ENCODE measurements around the gene ANKRD28. TPM values are rescaled to one million over a fixed set of nuclear protein-coding genes. Genes with fewer than 3 reads are reported as not detected.

The ANKRD28 gene
- total and polyA plus RNA-seq, 2 experiments from 2014 or later, result 15.2 to 61.3 TPM

GRCh38 chr3:15667484-15667883 is 130.3 kb downstream of the ANKRD28 start (continued):
- TF ChIP-seq EZH2 (IDR thresholded peaks at IDR 0.05; ENCODE audit: low read depth, unreplicated experiment) (no peak), EZH2phosphoT487 (IDR thresholded peaks at IDR 0.05; ENCODE audit: unreplicated experiment) (no peak)
- TF ChIP-seq, protein P1, sequence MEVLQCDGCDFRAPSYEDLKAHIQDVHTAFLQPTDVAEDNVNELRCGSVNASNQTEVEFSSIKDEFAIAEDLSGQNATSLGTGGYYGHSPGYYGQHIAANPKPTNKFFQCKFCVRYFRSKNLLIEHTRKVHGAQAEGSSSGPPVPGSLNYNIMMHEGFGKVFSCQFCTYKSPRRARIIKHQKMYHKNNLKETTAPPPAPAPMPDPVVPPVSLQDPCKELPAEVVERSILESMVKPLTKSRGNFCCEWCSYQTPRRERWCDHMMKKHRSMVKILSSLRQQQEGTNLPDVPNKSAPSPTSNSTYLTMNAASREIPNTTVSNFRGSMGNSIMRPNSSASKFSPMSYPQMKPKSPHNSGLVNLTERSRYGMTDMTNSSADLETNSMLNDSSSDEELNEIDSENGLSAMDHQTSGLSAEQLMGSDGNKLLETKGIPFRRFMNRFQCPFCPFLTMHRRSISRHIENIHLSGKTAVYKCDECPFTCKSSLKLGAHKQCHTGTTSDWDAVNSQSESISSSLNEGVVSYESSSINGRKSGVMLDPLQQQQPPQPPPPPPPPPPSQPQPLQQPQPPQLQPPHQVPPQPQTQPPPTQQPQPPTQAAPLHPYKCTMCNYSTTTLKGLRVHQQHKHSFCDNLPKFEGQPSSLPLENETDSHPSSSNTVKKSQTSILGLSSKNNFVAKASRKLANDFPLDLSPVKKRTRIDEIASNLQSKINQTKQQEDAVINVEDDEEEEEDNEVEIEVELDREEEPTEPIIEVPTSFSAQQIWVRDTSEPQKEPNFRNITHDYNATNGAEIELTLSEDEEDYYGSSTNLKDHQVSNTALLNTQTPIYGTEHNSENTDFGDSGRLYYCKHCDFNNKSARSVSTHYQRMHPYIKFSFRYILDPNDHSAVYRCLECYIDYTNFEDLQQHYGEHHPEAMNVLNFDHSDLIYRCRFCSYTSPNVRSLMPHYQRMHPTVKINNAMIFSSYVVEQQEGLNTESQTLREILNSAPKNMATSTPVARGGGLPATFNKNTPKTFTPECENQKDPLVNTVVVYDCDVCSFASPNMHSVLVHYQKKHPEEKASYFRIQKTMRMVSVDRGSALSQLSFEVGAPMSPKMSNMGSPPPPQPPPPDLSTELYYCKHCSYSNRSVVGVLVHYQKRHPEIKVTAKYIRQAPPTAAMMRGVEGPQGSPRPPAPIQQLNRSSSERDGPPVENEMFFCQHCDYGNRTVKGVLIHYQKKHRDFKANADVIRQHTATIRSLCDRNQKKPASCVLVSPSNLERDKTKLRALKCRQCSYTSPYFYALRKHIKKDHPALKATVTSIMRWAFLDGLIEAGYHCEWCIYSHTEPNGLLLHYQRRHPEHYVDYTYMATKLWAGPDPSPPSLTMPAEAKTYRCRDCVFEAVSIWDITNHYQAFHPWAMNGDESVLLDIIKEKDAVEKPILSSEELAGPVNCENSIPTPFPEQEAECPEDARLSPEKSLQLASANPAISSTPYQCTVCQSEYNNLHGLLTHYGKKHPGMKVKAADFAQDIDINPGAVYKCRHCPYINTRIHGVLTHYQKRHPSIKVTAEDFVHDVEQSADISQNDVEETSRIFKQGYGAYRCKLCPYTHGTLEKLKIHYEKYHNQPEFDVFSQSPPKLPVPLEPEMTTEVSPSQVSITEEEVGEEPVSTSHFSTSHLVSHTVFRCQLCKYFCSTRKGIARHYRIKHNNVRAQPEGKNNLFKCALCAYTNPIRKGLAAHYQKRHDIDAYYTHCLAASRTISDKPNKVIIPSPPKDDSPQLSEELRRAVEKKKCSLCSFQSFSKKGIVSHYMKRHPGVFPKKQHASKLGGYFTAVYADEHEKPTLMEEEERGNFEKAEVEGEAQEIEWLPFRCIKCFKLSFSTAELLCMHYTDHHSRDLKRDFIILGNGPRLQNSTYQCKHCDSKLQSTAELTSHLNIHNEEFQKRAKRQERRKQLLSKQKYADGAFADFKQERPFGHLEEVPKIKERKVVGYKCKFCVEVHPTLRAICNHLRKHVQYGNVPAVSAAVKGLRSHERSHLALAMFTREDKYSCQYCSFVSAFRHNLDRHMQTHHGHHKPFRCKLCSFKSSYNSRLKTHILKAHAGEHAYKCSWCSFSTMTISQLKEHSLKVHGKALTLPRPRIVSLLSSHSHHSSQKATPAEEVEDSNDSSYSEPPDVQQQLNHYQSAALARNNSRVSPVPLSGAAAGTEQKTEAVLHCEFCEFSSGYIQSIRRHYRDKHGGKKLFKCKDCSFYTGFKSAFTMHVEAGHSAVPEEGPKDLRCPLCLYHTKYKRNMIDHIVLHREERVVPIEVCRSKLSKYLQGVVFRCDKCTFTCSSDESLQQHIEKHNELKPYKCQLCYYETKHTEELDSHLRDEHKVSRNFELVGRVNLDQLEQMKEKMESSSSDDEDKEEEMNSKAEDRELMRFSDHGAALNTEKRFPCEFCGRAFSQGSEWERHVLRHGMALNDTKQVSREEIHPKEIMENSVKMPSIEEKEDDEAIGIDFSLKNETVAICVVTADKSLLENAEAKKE (CRISPR knock-in tag; IDR thresholded peaks at IDR 0.05), result no peak

DNA sequence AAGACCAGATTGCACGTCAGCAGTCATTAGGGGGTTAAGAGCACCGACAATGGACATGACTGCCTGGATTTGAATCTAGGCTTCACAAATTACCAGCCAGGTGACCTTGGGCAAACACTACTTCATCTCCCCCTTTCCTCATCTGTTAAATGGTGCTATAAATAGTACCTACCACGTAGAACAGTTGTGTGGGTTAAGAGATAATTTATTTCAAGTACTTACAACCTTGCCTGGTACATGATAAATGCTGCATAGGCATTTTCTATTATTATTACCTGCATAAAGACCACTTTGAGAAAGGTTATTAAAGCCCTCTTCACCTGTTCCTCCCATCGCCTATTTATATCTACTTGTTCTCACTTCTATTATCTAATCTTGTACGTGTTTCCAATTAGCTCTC is 131.5 kb downstream of the ANKRD28 start:
- Histone ChIP-seq H3K9me2 (ENCODE audit: insufficient read depth) (no peaks in the 10 kb centered on the region), H2AFZ (no peak overlapping the region), H3K36me3 (ENCODE audit: insufficient read depth) (peaks cover 8% of the 10 kb centered on the region; the same call in 1 of the 2 replicates), H3F3A (replicated peaks; ENCODE audit: low read depth) (no peaks in the 10 kb centered on the region), H3K79me2 (replicated peaks; ENCODE audit: insufficient read depth) (no peaks in the 10 kb centered on the region), H3K4me2 (no peak overlapping the region), H3K27ac (ENCODE audit: low read depth) (no peak overlapping the region), H4K20me1 (replicated peaks; ENCODE audit: insufficient read depth) (no peaks in the 10 kb centered on the region; the same call in 1 of the 2 replicates), H3K4me1 (ENCODE audit: insufficient read depth) (peaks cover 32% of the 10 kb centered on the region), H3K4me3 (no peak overlapping the region), H3K27me3 (ENCODE audit: insufficient read depth) (no peaks in the 10 kb centered on the region)
- ATAC-seq (no peak), DNase-seq (ENCODE audit: low spot score) (no peak)
- H3K27me3 Mint-ChIP-seq (ENCODE audit: insufficient read depth, low read depth, poor library complexity), result no peaks in the 10 kb centered on the region
- peaks cover 10% of the 10 kb centered on the region; the same call in 2 of the 3 replicates for H3K9me3 Mint-ChIP-seq
- H3K27ac Mint-ChIP-seq, result no peak overlapping the region
- H3K4me1 Mint-ChIP-seq, result peaks cover 19% of the 10 kb centered on the region
- H3K4me3 Mint-ChIP-seq, result no peak overlapping the region
- H3K36me3 Mint-ChIP-seq (ENCODE audit: low read depth), result peaks cover 22% of the 10 kb centered on the region; the same call in 2 of the 3 replicates
- TF ChIP-seq CREB1 (CRISPR knock-in tag; IDR thresholded peaks at IDR 0.05; ENCODE audit: low read depth) (no peak), CTCF (conservative IDR thresholded peaks at IDR 0.05; ENCODE audit: low read depth in 2 of 2) (no peak), JUNB (IDR thresholded peaks at IDR 0.05; ENCODE audit: unreplicated experiment) (no peak), NANOG (IDR thresholded peaks at IDR 0.05; ENCODE audit: borderline replicate concordance) (no peak), POLR2AphosphoS5 (IDR thresholded peaks at IDR 0.05; ENCODE audit: low read depth) (no peak)
- TF ChIP-seq, protein P1 (CRISPR knock-in tag; IDR thresholded peaks at IDR 0.05), result no peak
